SK-N-SH (cell line): ENCODE data around the gene COL2A1.

Source experiments
- POLR2AphosphoS5 ChIP-seq: IDR thresholded peaks from 2 replicates; pipeline ENCODE4 v1.6.1; 2012; ENCODE audit warnings: low read depth, low read length
- RAD21 ChIP-seq: IDR thresholded peaks from 2 replicates; pipeline ENCODE4 v1.6.1; 2012; ENCODE audit warnings: mild to moderate bottlenecking, low read length
- SIN3A ChIP-seq: IDR thresholded peaks from 2 replicates; pipeline ENCODE4 v1.6.1; 2012; ENCODE audit warnings: low read depth, mild to moderate bottlenecking, low read length, moderate library complexity, borderline replicate concordance
- YY1 ChIP-seq: IDR thresholded peaks from 2 replicates; pipeline ENCODE4 v1.4.0; 2012; ENCODE audit warnings: low read depth, mild to moderate bottlenecking
- TF ChIP-seq, protein P1 (sequence below): fragments of 200-600 bp; sonication (generic); IDR thresholded peaks from 2 replicates; pipeline ENCODE4 v1.6.1; 2017; ENCODE audit warnings: antibody characterized with exemption, mild to moderate bottlenecking, moderate library complexity

DNA sequence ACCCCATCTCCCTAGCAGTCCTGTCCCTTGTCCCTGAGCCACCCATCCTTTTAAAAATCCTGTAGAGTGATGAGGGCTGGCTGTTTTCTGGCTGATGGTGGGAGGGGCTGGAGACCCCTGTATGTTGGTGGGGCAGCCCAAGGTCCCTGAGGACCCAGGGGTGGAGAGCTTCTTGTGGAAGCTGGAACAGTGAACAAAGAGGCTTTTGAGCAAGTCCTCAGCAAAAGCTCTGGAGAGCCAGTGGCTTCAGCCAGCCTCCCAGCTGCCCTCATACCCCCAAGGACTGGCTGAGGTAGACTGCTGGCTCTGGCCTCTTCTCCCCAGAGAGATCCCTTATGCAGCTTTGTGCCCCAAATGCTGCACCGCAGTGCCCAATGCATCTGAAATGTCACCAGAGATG is 29.2 kb upstream of the COL2A1 start:
- TF ChIP-seq, protein P1, sequence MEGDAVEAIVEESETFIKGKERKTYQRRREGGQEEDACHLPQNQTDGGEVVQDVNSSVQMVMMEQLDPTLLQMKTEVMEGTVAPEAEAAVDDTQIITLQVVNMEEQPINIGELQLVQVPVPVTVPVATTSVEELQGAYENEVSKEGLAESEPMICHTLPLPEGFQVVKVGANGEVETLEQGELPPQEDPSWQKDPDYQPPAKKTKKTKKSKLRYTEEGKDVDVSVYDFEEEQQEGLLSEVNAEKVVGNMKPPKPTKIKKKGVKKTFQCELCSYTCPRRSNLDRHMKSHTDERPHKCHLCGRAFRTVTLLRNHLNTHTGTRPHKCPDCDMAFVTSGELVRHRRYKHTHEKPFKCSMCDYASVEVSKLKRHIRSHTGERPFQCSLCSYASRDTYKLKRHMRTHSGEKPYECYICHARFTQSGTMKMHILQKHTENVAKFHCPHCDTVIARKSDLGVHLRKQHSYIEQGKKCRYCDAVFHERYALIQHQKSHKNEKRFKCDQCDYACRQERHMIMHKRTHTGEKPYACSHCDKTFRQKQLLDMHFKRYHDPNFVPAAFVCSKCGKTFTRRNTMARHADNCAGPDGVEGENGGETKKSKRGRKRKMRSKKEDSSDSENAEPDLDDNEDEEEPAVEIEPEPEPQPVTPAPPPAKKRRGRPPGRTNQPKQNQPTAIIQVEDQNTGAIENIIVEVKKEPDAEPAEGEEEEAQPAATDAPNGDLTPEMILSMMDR, result no peak
- TF ChIP-seq RAD21 (no peak), SIN3A (no peak), POLR2AphosphoS5 (no peak), YY1 (no peak)
